Vagina (tissue), 2 donors: Measurements from ENCODE around the gene MLNR.

Experiments used
- CTCF ChIP-seq, 3 experiments: fragments of 450-650 bp in 2 of 3; fragments of 200-600 bp in 1 of 3; sonication (generic) in 1 of 3; IDR thresholded peaks; one replicate each; pipeline ENCODE4 v1.5.1; 2017 to 2019; ENCODE audit warnings: antibody characterized with exemption in 3 of 3, mild to moderate bottlenecking in 2 of 3, moderate library complexity in 2 of 3
- POLR2A ChIP-seq, 2 donors: fragments of 450-650 bp; IDR thresholded peaks; one replicate each; pipeline ENCODE4 v1.6.1; 2017; ENCODE audit warnings: antibody characterized with exemption in 2 of 2, mild to moderate bottlenecking in 2 of 2, moderate library complexity in 2 of 2

DNA sequence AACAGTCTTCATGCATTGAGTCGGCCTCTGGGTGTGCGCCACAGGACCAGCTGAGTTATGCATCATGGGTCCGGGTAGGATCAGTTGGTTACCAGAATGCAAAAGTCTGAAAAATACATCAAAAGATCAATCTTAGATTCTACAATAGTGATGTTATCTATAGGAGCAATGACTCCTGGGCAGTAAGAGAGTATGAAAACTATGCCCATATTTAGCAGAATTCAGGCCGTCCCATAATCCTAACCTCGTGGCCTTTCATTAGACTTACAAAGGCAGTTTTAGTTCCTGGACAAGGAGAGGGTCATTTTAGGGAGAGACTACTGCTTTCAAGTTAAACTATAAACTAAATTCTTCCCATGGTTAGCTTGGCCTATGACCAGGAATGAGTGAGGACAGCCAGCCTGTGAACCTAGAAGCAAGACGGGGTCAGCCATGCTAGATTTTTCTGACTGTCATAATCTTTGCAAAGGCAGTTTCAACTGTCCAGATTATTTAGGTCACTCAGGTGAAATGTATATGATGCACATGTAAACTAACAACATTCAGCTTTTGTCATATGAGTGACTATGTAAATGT, 15.8 kb downstream of the MLNR start:
- TF ChIP-seq CTCF (IDR thresholded peaks at IDR 0.05) (no peak), POLR2A (IDR thresholded peaks at IDR 0.05) (no peak)
